ENCODE data around the gene ANKS1A. TPM values are rescaled to one million over a fixed set of nuclear protein-coding genes. Genes with fewer than 3 reads are reported as not detected.

ANKS1A gene
- total RNA-seq, 1 experiment from 2014 or later: 14.0 TPM

GRCh38 chr6:34973547-34974248, 84.6 kb downstream of the ANKS1A start:
- intact Hi-C loops (cut with micrococcal nuclease): no loop called here
- POLR2A ChIA-PET: no interaction called here

GRCh38 chr6:34974249-34974642, 85.2 kb downstream of the ANKS1A start:
- Mint-ChIP-seq H3K36me3 (ENCODE audit: insufficient read depth, unreplicated experiment) (peaks cover 28% of the 10 kb centered on the region), H3K27me3 (ENCODE audit: insufficient read depth, unreplicated experiment) (no peaks in the 10 kb centered on the region), H3K4me3 (ENCODE audit: unreplicated experiment) (no peak overlapping the region), H3K9me3 (ENCODE audit: unreplicated experiment) (no peaks in the 10 kb centered on the region), H3K27ac (ENCODE audit: low read depth, unreplicated experiment) (no peak overlapping the region), H3K4me1 (ENCODE audit: insufficient read depth, unreplicated experiment) (no peaks in the 10 kb centered on the region)
- no peak for DNase-seq (ENCODE audit: unreplicated experiment)
- BruUV-seq (replicated peaks): no TSS peak
- no peak for TF ChIP-seq CTCF (IDR thresholded peaks at IDR 0.05; ENCODE audit: unreplicated experiment)
- POLR2A ChIA-PET: interaction anchor here (1.1 kb wide), 1 partner anchor 9 kb away, joined by 5 read pairs; no protein-coding TSS in a partner anchor
- CTCF ChIA-PET: no interaction called here
- intact Hi-C loops (cut with micrococcal nuclease): no loop called here

More at GRCh38 chr6:34973547-34974248, 84.6 kb downstream of the ANKS1A start:
- Mint-ChIP-seq H3K4me1 (ENCODE audit: insufficient read depth, unreplicated experiment) (no peaks in the 10 kb centered on the region), H3K27ac (ENCODE audit: low read depth, unreplicated experiment) (no peak overlapping the region), H3K36me3 (ENCODE audit: insufficient read depth, unreplicated experiment) (peaks cover 28% of the 10 kb centered on the region), H3K27me3 (ENCODE audit: insufficient read depth, unreplicated experiment) (no peaks in the 10 kb centered on the region), H3K9me3 (ENCODE audit: unreplicated experiment) (no peaks in the 10 kb centered on the region), H3K4me3 (ENCODE audit: unreplicated experiment) (no peak overlapping the region)
- DNase-seq (ENCODE audit: unreplicated experiment): no peak
- TF ChIP-seq CTCF (IDR thresholded peaks at IDR 0.05; ENCODE audit: unreplicated experiment): no peak
- CTCF ChIA-PET: no interaction called here
- BruUV-seq (replicated peaks): no TSS peak

- TF ChIP-seq CTCF (IDR thresholded peaks at IDR 0.05; ENCODE audit: unreplicated experiment): no peak
- H3K4me3 Mint-ChIP-seq (ENCODE audit: unreplicated experiment): no peak overlapping the region
- intact Hi-C loops (cut with micrococcal nuclease): no loop called here
- H3K4me1 Mint-ChIP-seq (ENCODE audit: insufficient read depth, unreplicated experiment): no peaks in the 10 kb centered on the region
- H3K27ac Mint-ChIP-seq (ENCODE audit: low read depth, unreplicated experiment): no peak overlapping the region
- no TSS peak for BruUV-seq (replicated peaks)
- H3K27me3 Mint-ChIP-seq (ENCODE audit: insufficient read depth, unreplicated experiment): no peaks in the 10 kb centered on the region
- H3K9me3 Mint-ChIP-seq (ENCODE audit: unreplicated experiment): no peaks in the 10 kb centered on the region
- DNase-seq (ENCODE audit: unreplicated experiment): no peak
- ChIA-PET CTCF (interaction anchor here (0.6 kb wide), 3 partner anchors 10 to 264 kb away, joined by 3 read pairs; no protein-coding TSS in a partner anchor), POLR2A (interaction anchor here (0.8 kb wide), 1 partner anchor 11 kb away, joined by 3 read pairs; no protein-coding TSS in a partner anchor)
- H3K36me3 Mint-ChIP-seq (ENCODE audit: insufficient read depth, unreplicated experiment): peaks cover 19% of the 10 kb centered on the region
Measured at GRCh38 chr6:34976239-34976638, 87.2 kb downstream of the ANKS1A start.

GRCh38 chr6:34979218-34979617, 90.2 kb downstream of the ANKS1A start:
- H3K4me1 Mint-ChIP-seq (ENCODE audit: insufficient read depth, unreplicated experiment): no peaks in the 10 kb centered on the region
- no peak overlapping the region for H3K4me3 Mint-ChIP-seq (ENCODE audit: unreplicated experiment)
- no peaks in the 10 kb centered on the region for H3K27me3 Mint-ChIP-seq (ENCODE audit: insufficient read depth, unreplicated experiment)
- CTCF ChIA-PET: interaction anchor here (0.5 to 2.7 kb wide), 2 partner anchors 161 to 168 kb away, joined by 3 to 16 read pairs; no protein-coding TSS in a partner anchor
- POLR2A ChIA-PET: no interaction called here
- intact Hi-C loops (cut with micrococcal nuclease): no loop called here
- BruUV-seq (replicated peaks): no TSS peak
- H3K27ac Mint-ChIP-seq (ENCODE audit: low read depth, unreplicated experiment): no peak overlapping the region
- H3K9me3 Mint-ChIP-seq (ENCODE audit: unreplicated experiment): no peaks in the 10 kb centered on the region
- no peak for DNase-seq (ENCODE audit: unreplicated experiment)
- peaks cover 30% of the 10 kb centered on the region for H3K36me3 Mint-ChIP-seq (ENCODE audit: insufficient read depth, unreplicated experiment)
- no peak for TF ChIP-seq CTCF (IDR thresholded peaks at IDR 0.05; ENCODE audit: unreplicated experiment)

All from MCF 10A (cell line).